ENCODE results near the gene FAM107A.

Gene FAM107A

GRCh38 chr3:58564456-58565160 lies 12.6 kb downstream of the FAM107A start:
- Histone ChIP-seq H3K4me1 (ENCODE audit: control insufficient read depth, low read depth, low read length) (peaks cover 12% of the 10 kb centered on the region), H3K4me3 (ENCODE audit: low read length) (no peak overlapping the region), H3K27ac (ENCODE audit: low read length) (no peak overlapping the region), H3K9me3 (ENCODE audit: control insufficient read depth, low read depth, low read length) (no peaks in the 10 kb centered on the region), H3K9ac (ENCODE audit: low read length) (no peak overlapping the region), H3K36me3 (ENCODE audit: control insufficient read depth, low read depth, low read length) (no peaks in the 10 kb centered on the region), H3K27me3 (ENCODE audit: control insufficient read depth, insufficient read depth, low read length) (no peaks in the 10 kb centered on the region)

- Histone ChIP-seq H3K27me3 (ENCODE audit: control insufficient read depth, insufficient read depth, low read length) (no peaks in the 10 kb centered on the region), H3K27ac (ENCODE audit: low read length) (no peak overlapping the region), H3K9me3 (ENCODE audit: control insufficient read depth, low read depth, low read length) (no peaks in the 10 kb centered on the region), H3K9ac (ENCODE audit: low read length) (no peak overlapping the region), H3K36me3 (ENCODE audit: control insufficient read depth, low read depth, low read length) (no peaks in the 10 kb centered on the region), H3K4me1 (ENCODE audit: control insufficient read depth, low read depth, low read length) (peaks cover 12% of the 10 kb centered on the region), H3K4me3 (ENCODE audit: low read length) (no peak overlapping the region)
Measured at GRCh38 chr3:58564054-58564453, 13.1 kb downstream of the FAM107A start.

- Histone ChIP-seq H3K27ac (ENCODE audit: low read length) (no peak overlapping the region), H3K9me3 (ENCODE audit: control insufficient read depth, low read depth, low read length) (no peaks in the 10 kb centered on the region), H3K4me1 (ENCODE audit: control insufficient read depth, low read depth, low read length) (peaks cover 12% of the 10 kb centered on the region), H3K36me3 (ENCODE audit: control insufficient read depth, low read depth, low read length) (no peaks in the 10 kb centered on the region), H3K27me3 (ENCODE audit: control insufficient read depth, insufficient read depth, low read length) (no peaks in the 10 kb centered on the region), H3K9ac (ENCODE audit: low read length) (no peak overlapping the region), H3K4me3 (ENCODE audit: low read length) (no peak overlapping the region)
Measured at GRCh38 chr3:58563386-58564035, 13.7 kb downstream of the FAM107A start.

- Histone ChIP-seq H3K9me3 (ENCODE audit: control insufficient read depth, low read depth, low read length) (no peaks in the 10 kb centered on the region), H3K27ac (ENCODE audit: low read length) (no peak overlapping the region), H3K9ac (ENCODE audit: low read length) (no peak overlapping the region), H3K36me3 (ENCODE audit: control insufficient read depth, low read depth, low read length) (no peaks in the 10 kb centered on the region), H3K4me3 (ENCODE audit: low read length) (no peak overlapping the region), H3K4me1 (ENCODE audit: control insufficient read depth, low read depth, low read length) (peaks cover 12% of the 10 kb centered on the region), H3K27me3 (ENCODE audit: control insufficient read depth, insufficient read depth, low read length) (no peaks in the 10 kb centered on the region)
Measured at GRCh38 chr3:58562498-58562897, 14.7 kb downstream of the FAM107A start.

- Histone ChIP-seq H3K27ac (ENCODE audit: low read length) (no peak overlapping the region), H3K4me3 (ENCODE audit: low read length) (no peak overlapping the region), H3K27me3 (ENCODE audit: control insufficient read depth, insufficient read depth, low read length) (no peaks in the 10 kb centered on the region), H3K9me3 (ENCODE audit: control insufficient read depth, low read depth, low read length) (no peaks in the 10 kb centered on the region), H3K36me3 (ENCODE audit: control insufficient read depth, low read depth, low read length) (no peaks in the 10 kb centered on the region), H3K9ac (ENCODE audit: low read length) (no peak overlapping the region), H3K4me1 (ENCODE audit: control insufficient read depth, low read depth, low read length) (peaks cover 6% of the 10 kb centered on the region)
Measured at GRCh38 chr3:58560771-58561311, 16.4 kb downstream of the FAM107A start.

- H3K4me1 ChIP-seq (ENCODE audit: control insufficient read depth, low read depth, low read length) = no peaks in the 10 kb centered on the region
- H3K4me3 ChIP-seq (ENCODE audit: low read length) = no peak overlapping the region
- H3K9ac ChIP-seq (ENCODE audit: low read length) = no peak overlapping the region
- H3K9me3 ChIP-seq (ENCODE audit: control insufficient read depth, low read depth, low read length) = no peaks in the 10 kb centered on the region
- no peak overlapping the region for H3K27ac ChIP-seq (ENCODE audit: low read length)
- H3K27me3 ChIP-seq (ENCODE audit: control insufficient read depth, insufficient read depth, low read length) = no peaks in the 10 kb centered on the region
- no peaks in the 10 kb centered on the region for H3K36me3 ChIP-seq (ENCODE audit: control insufficient read depth, low read depth, low read length)
Measured at GRCh38 chr3:58559586-58559985, 17.6 kb downstream of the FAM107A start.

- no peaks in the 10 kb centered on the region for H3K36me3 ChIP-seq (ENCODE audit: control insufficient read depth, low read depth, low read length)
- no peak overlapping the region for H3K9ac ChIP-seq (ENCODE audit: low read length)
- H3K4me1 ChIP-seq (ENCODE audit: control insufficient read depth, low read depth, low read length) = no peaks in the 10 kb centered on the region
- no peaks in the 10 kb centered on the region for H3K27me3 ChIP-seq (ENCODE audit: control insufficient read depth, insufficient read depth, low read length)
- no peaks in the 10 kb centered on the region for H3K9me3 ChIP-seq (ENCODE audit: control insufficient read depth, low read depth, low read length)
- H3K4me3 ChIP-seq (ENCODE audit: low read length) = no peak overlapping the region
- no peak overlapping the region for H3K27ac ChIP-seq (ENCODE audit: low read length)
Measured at GRCh38 chr3:58557491-58557890, 19.7 kb downstream of the FAM107A start.

GRCh38 chr3:58556761-58557221 lies 20.4 kb downstream of the FAM107A start:
- Histone ChIP-seq H3K27ac (ENCODE audit: low read length) (no peak overlapping the region), H3K9me3 (ENCODE audit: control insufficient read depth, low read depth, low read length) (no peaks in the 10 kb centered on the region), H3K36me3 (ENCODE audit: control insufficient read depth, low read depth, low read length) (no peaks in the 10 kb centered on the region), H3K9ac (ENCODE audit: low read length) (no peak overlapping the region), H3K27me3 (ENCODE audit: control insufficient read depth, insufficient read depth, low read length) (no peaks in the 10 kb centered on the region), H3K4me1 (ENCODE audit: control insufficient read depth, low read depth, low read length) (no peaks in the 10 kb centered on the region), H3K4me3 (ENCODE audit: low read length) (no peak overlapping the region)

GRCh38 chr3:58556001-58556400 lies 21.2 kb downstream of the FAM107A start:
- Histone ChIP-seq H3K27ac (ENCODE audit: low read length) (no peak overlapping the region), H3K4me1 (ENCODE audit: control insufficient read depth, low read depth, low read length) (no peaks in the 10 kb centered on the region), H3K4me3 (ENCODE audit: low read length) (no peak overlapping the region), H3K36me3 (ENCODE audit: control insufficient read depth, low read depth, low read length) (no peaks in the 10 kb centered on the region), H3K9ac (ENCODE audit: low read length) (no peak overlapping the region), H3K9me3 (ENCODE audit: control insufficient read depth, low read depth, low read length) (no peaks in the 10 kb centered on the region), H3K27me3 (ENCODE audit: control insufficient read depth, insufficient read depth, low read length) (no peaks in the 10 kb centered on the region)

- Histone ChIP-seq H3K4me3 (ENCODE audit: low read length) (no peak overlapping the region), H3K9me3 (ENCODE audit: control insufficient read depth, low read depth, low read length) (no peaks in the 10 kb centered on the region), H3K36me3 (ENCODE audit: control insufficient read depth, low read depth, low read length) (no peaks in the 10 kb centered on the region), H3K4me1 (ENCODE audit: control insufficient read depth, low read depth, low read length) (no peaks in the 10 kb centered on the region), H3K27me3 (ENCODE audit: control insufficient read depth, insufficient read depth, low read length) (no peaks in the 10 kb centered on the region), H3K9ac (ENCODE audit: low read length) (no peak overlapping the region), H3K27ac (ENCODE audit: low read length) (no peak overlapping the region)
Measured at GRCh38 chr3:58555203-58555602, 22.0 kb downstream of the FAM107A start.

- no peak overlapping the region for H3K4me3 ChIP-seq (ENCODE audit: low read length)
- H3K36me3 ChIP-seq (ENCODE audit: control insufficient read depth, low read depth, low read length) = no peaks in the 10 kb centered on the region
- no peak overlapping the region for H3K9ac ChIP-seq (ENCODE audit: low read length)
- H3K4me1 ChIP-seq (ENCODE audit: control insufficient read depth, low read depth, low read length) = no peaks in the 10 kb centered on the region
- H3K27me3 ChIP-seq (ENCODE audit: control insufficient read depth, insufficient read depth, low read length) = no peaks in the 10 kb centered on the region
- H3K9me3 ChIP-seq (ENCODE audit: control insufficient read depth, low read depth, low read length) = no peaks in the 10 kb centered on the region
- H3K27ac ChIP-seq (ENCODE audit: low read length) = no peak overlapping the region
Measured at GRCh38 chr3:58553003-58553402, 24.2 kb downstream of the FAM107A start.

Measured in iPS-18a (cell line).